Smooth muscle cell (in vitro differentiated cells): ENCODE results near the gene FEN1. TPM values are rescaled to one million over a fixed set of nuclear protein-coding genes. Genes with fewer than 3 reads are reported as not detected.

ENCODE experiments used
- DNase-seq: peaks from one replicate; lab custom pipeline; 2025; ENCODE audit not compliant: unreplicated experiment; lab: John Stamatoyannopoulos, UW
- H2AFZ ChIP-seq: fragments of 200-600 bp; sonication (generic); 2 replicates; pipeline ENCODE4 v1.6.0; 2016; ENCODE audit warnings: antibody characterized with exemption, low read depth, mild to moderate bottlenecking
- H3F3A ChIP-seq: fragments of 200-600 bp; sonication (generic); 2 replicates; pipeline ENCODE4 v1.6.0; 2017; ENCODE audit warnings: antibody characterized with exemption, low read depth
- H3K27ac ChIP-seq: fragments of 200-600 bp; sonication (generic); 2 replicates; pipeline ENCODE4 v1.5.1; 2016; ENCODE audit warnings: low read depth, mild to moderate bottlenecking
- H3K27me3 ChIP-seq: fragments of 200-600 bp; sonication (generic); 2 replicates; pipeline ENCODE4 v1.6.1; 2016; ENCODE audit warnings: low read depth, mild to moderate bottlenecking
- H3K36me3 ChIP-seq: fragments of 200-600 bp; sonication (generic); 2 replicates; pipeline ENCODE4 v1.5.1; 2016; ENCODE audit warnings: low read depth
- H3K4me1 ChIP-seq: fragments of 200-600 bp; sonication (generic); 2 replicates; pipeline ENCODE4 v1.5.1; 2016; ENCODE audit warnings: low read depth
- H3K4me2 ChIP-seq: fragments of 200-600 bp; sonication (generic); 2 replicates; pipeline ENCODE4 v1.6.0; 2016; ENCODE audit warnings: mild to moderate bottlenecking
- H3K4me3 ChIP-seq: fragments of 200-600 bp; sonication (generic); 2 replicates; pipeline ENCODE4 v1.5.1; 2016; ENCODE audit warnings: mild to moderate bottlenecking
- H3K79me2 ChIP-seq: fragments of 200-600 bp; sonication (generic); 2 replicates; pipeline ENCODE4 v1.6.0; 2016; ENCODE audit warnings: low read depth, mild to moderate bottlenecking
- H3K9ac ChIP-seq: fragments of 200-600 bp; sonication (generic); 2 replicates; pipeline ENCODE4 v1.6.0; 2016; ENCODE audit warnings: low read depth
- H3K9me3 ChIP-seq: fragments of 200-600 bp; sonication (generic); replicated peaks from 2 replicates; pipeline ENCODE4 v1.5.1; 2016; ENCODE audit warnings: low read depth
- H4K20me1 ChIP-seq: fragments of 200-600 bp; sonication (generic); 2 replicates; pipeline ENCODE4 v1.6.0; 2016; ENCODE audit warnings: low read depth
- CTCF ChIP-seq: fragments of 200-600 bp; sonication (generic); IDR thresholded peaks from 2 replicates; pipeline ENCODE4 v1.5.1; 2017; ENCODE audit warnings: borderline replicate concordance, mild to moderate bottlenecking, antibody characterized with exemption; ENCODE audit not compliant: insufficient read depth, poor library complexity, severe bottlenecking
- WGBS: methylation state at CpG from one replicate; pipeline ENCODE4 v1.1.7; 2016; ENCODE audit warnings: low lambda C conversion rate; 5-methylcytosine and 5-hydroxymethylcytosine counted together
- polyA plus RNA-seq: library from polyadenylated mRNA; unstranded; fragments of >200 nt; fragmentation: Nextera tagmentation; extraction: Ambion mirVana; gene quantifications from 2 replicates; pipeline ENCODE4 v1.2.1, GENCODE V29; 2016
- total RNA-seq: library from RNA; depleted of rRNA; stranded (reverse); fragments of >200 nt; gene quantifications from 2 replicates; pipeline ENCODE4 v1.2.3, GENCODE V29; 2014

Gene FEN1
- total and polyA plus RNA-seq, 2 experiments from 2014 or later = 15.6 to 21.1 TPM

GRCh38 chr11:61841636-61842527 is 49.2 kb downstream of the FEN1 start:
- peaks cover 13% of the 10 kb centered on the region for H3K36me3 ChIP-seq
- peaks cover 82% of the 10 kb centered on the region for H4K20me1 ChIP-seq
- H3K27me3 ChIP-seq = no peaks in the 10 kb centered on the region
- H3F3A ChIP-seq = peaks cover 5% of the 10 kb centered on the region
- H3K4me2 ChIP-seq = no peak overlapping the region
- no peak overlapping the region for H3K9ac ChIP-seq
- no peak overlapping the region for H3K27ac ChIP-seq
- no peaks in the 10 kb centered on the region for H3K9me3 ChIP-seq
- peaks cover 35% of the 10 kb centered on the region for H3K79me2 ChIP-seq
- DNase-seq = no peak
- no peak overlapping the region for H3K4me3 ChIP-seq
- H3K4me1 ChIP-seq = no peaks in the 10 kb centered on the region
- 95% methylated on average over 12 of the region's 12 CpGs for WGBS
- TF ChIP-seq CTCF = no peak
- no peak overlapping the region for H2AFZ ChIP-seq

GRCh38 chr11:61842528-61842820 is 49.8 kb downstream of the FEN1 start:
- WGBS = 97% methylated on average over 7 of the region's 7 CpGs
- Histone ChIP-seq H3K4me2 (no peak overlapping the region), H3K27ac (no peak overlapping the region), H3K79me2 (peaks cover 29% of the 10 kb centered on the region), H3K27me3 (no peaks in the 10 kb centered on the region), H3K9me3 (no peaks in the 10 kb centered on the region), H3K36me3 (peaks cover 13% of the 10 kb centered on the region), H3K9ac (no peak overlapping the region), H3K4me1 (no peaks in the 10 kb centered on the region), H3K4me3 (no peak overlapping the region), H2AFZ (no peak overlapping the region), H3F3A (peaks cover 5% of the 10 kb centered on the region), H4K20me1 (peaks cover 79% of the 10 kb centered on the region)
- DNase-seq = no peak
- TF ChIP-seq CTCF = no peak

- Histone ChIP-seq H3K4me2 (no peak overlapping the region), H3K9ac (no peak overlapping the region), H2AFZ (no peak overlapping the region), H3K27me3 (no peaks in the 10 kb centered on the region), H3K36me3 (peaks cover 19% of the 10 kb centered on the region), H4K20me1 (peaks cover 79% of the 10 kb centered on the region), H3K9me3 (no peaks in the 10 kb centered on the region), H3K27ac (no peak overlapping the region), H3F3A (peaks cover 9% of the 10 kb centered on the region), H3K4me1 (no peaks in the 10 kb centered on the region), H3K79me2 (peaks cover 15% of the 10 kb centered on the region), H3K4me3 (no peak overlapping the region)
- no peak for TF ChIP-seq CTCF
- 91% methylated on average over 16 of the region's 16 CpGs for WGBS
- no peak for DNase-seq
These were observed 52.3 kb downstream of the FEN1 start for GRCh38 chr11:61844909-61845565.
